SU-DHL-6 (cell line): ENCODE results near the gene OR10A3.

Experiments used
- CTCF ChIP-seq: fragments of 200-600 bp; sonication (generic); IDR thresholded peaks from one replicate; pipeline ENCODE4 v1.5.1; 2017; ENCODE audit warnings: antibody characterized with exemption, mild to moderate bottlenecking, low read length, moderate library complexity; ENCODE audit not compliant: insufficient read depth, poor library complexity, severe bottlenecking
- EZH2phosphoT487 ChIP-seq: fragments of 200-600 bp; sonication (generic), shearing (Covaris generic); conservative IDR thresholded peaks from 2 replicates; pipeline ENCODE4 v1.6.1; 2018; ENCODE audit warnings: mild to moderate bottlenecking, antibody characterized with exemption, low read length, moderate library complexity, mixed read lengths

DNA sequence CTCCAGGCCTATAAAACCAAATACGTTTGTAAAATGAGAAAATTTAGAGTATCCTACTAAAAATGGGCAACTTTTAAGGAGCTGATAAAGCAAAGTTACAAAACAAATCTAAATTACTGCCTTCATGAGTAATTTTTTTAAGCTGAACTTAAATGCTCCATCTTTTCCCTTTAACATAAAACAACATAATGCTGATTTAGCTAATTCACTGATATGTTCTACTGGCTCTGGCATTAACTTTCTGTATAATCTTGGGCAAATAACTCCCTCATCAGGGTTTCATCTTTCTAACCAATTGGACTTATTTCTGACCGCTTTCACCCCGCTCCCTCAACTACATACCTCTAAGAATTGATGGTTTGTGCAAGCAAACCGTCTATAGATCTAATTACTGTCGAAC, 362 bp downstream of the OR10A3 start:
- no peak for TF ChIP-seq CTCF
- no peak for TF ChIP-seq EZH2phosphoT487
